AML-193 (cell line): ENCODE results near the gene RAB7A.
A peak's percentile ranks its signal among the peaks of the same experiment; 100 is the strongest.
"Not testable (repeated sequence)": the region's sequence is repeated elsewhere in the genome, so short reads cannot be mapped to it uniquely, and the experiment has no call there.

Source experiments
- DNase-seq, 2 experiments: peaks; one replicate each; lab custom pipeline; 2025; lab: John Stamatoyannopoulos, UW

Gene RAB7A

GRCh38 chr3:128710816-128711433 lies 15.1 kb upstream of the RAB7A start:
- DNase-seq, result no peak

- DNase-seq, result no peak
Observed at GRCh38 chr3:128712848-128713247, 13.1 kb upstream of the RAB7A start.

- DNase-seq, result peak; percentile 98
Observed at GRCh38 chr3:128714887-128715491, 11.0 kb upstream of the RAB7A start.

- DNase-seq, result peak; percentile 29 to 41
Observed at GRCh38 chr3:128718892-128719291, 7.1 kb upstream of the RAB7A start.

- DNase-seq, result no peak
Observed at GRCh38 chr3:128720891-128721290, 5.1 kb upstream of the RAB7A start.

GRCh38 chr3:128723477-128723876 lies 2.5 kb upstream of the RAB7A start:
- DNase-seq, result no peak

- no peak for DNase-seq
Observed at GRCh38 chr3:128725547-128726022, 398 bp upstream of the RAB7A start.

- DNase-seq, result no peak
Observed at GRCh38 chr3:128727059-128727458, 1.1 kb downstream of the RAB7A start.

GRCh38 chr3:128727485-128727884 lies 1.5 kb downstream of the RAB7A start:
- DNase-seq, result peak in 1 of 2 experiments; percentile 23

- DNase-seq, result no peak
Observed at GRCh38 chr3:128727996-128728395, 2.0 kb downstream of the RAB7A start.

GRCh38 chr3:128728521-128728920 lies 2.5 kb downstream of the RAB7A start:
- DNase-seq, result not testable (repeated sequence)

GRCh38 chr3:128730471-128730870 lies 4.5 kb downstream of the RAB7A start:
- DNase-seq, result no peak

GRCh38 chr3:128734523-128735189 lies 8.7 kb downstream of the RAB7A start:
- DNase-seq, result no peak

GRCh38 chr3:128735287-128735686 lies 9.3 kb downstream of the RAB7A start:
- no peak for DNase-seq

- no peak for DNase-seq
Observed at GRCh38 chr3:128735884-128736283, 9.9 kb downstream of the RAB7A start.

GRCh38 chr3:128736601-128737000 lies 10.6 kb downstream of the RAB7A start:
- DNase-seq, result no peak

- no peak for DNase-seq
Observed at GRCh38 chr3:128740621-128741020, 14.6 kb downstream of the RAB7A start.

- no peak for DNase-seq
Observed at GRCh38 chr3:128742821-128743594, 17.0 kb downstream of the RAB7A start.

- no peak for DNase-seq
Observed at GRCh38 chr3:128745742-128746141, 19.8 kb downstream of the RAB7A start.

- no peak for DNase-seq
Observed at GRCh38 chr3:128746881-128747280, 20.9 kb downstream of the RAB7A start.

GRCh38 chr3:128748557-128748956 lies 22.6 kb downstream of the RAB7A start:
- DNase-seq, result no peak

- DNase-seq, result no peak
Observed at GRCh38 chr3:128749035-128749434, 23.1 kb downstream of the RAB7A start.
